GM19397 (cell line): ENCODE data around the gene AWAT2.

Experiments
- ATAC-seq: cut with Tn5 transposase; IDR thresholded peaks from one replicate; pipeline ENCODE4 v1.9.1; 2021; ENCODE audit warnings: mild to moderate bottlenecking, moderate library complexity; ENCODE audit not compliant: unreplicated experiment

AWAT2 gene

DNA sequence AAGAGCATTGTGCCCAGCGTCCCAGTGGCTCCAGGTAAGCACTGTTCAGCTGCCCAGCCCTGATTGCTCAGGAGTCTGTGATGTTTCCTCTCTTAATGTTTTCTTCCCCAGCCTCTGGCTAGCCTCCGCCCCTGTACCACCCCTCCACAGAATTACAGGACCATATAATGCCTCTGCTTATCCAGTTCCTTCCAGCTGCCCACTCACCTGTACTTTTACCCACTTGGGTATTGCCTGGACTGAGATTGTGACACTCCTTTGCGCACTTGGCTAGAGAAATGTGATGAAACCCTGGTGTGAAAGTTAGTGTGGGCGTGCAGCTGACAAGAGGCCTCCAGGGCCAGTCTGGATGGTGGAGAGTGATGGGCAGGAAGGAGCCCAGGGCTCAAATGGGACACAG lies at the start of gene AWAT2:
Gene AWAT2 (minus strand): TSS at position 14 of the 400 bp plus-strand sequence. CDS start 6 bp downstream, at position 8.
- ATAC-seq, result no peak

DNA sequence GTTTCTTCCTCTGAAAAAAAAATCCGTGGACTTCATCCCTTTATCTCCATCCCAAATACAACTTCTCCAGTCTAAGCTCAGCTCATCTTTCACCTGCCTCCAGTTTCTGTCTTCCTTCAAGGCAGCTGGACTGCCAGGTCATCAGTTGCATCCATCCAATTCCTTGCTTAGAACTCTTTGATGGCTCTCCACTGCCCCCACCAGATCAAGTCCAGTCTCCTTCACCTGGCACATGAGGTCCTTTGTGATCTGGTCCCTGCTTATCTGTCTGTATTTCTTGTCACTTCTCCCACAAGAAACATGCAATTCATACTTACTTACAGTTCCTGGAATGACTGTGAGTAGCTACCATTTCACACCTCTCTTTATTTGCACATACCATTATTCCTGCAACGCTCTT lies 46.3 kb upstream of the AWAT2 start:
- no peak for ATAC-seq

DNA sequence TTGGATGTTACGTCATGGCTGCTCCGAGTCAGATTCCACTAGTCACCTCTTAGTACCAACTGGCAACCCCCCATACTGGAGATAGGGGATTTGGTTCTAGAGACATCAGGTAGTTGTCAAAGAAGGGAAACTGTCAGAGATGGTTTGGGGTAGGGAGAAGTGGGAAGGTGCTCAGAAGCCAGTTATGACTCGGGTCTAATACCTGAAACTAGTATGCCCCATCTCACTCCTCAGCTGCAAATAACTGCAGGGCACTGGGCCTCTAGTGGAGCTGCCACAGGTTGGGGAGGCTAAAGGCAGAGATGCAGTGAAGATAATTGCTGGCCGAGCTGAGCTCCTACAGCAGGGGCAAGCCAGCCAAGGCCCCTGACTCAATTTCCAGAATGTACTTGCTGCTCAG lies 42.5 kb upstream of the AWAT2 start:
- ATAC-seq, result no peak

GRCh38 chrX:70089604-70090297 lies 40.0 kb upstream of the AWAT2 start:
- ATAC-seq, result no peak

DNA sequence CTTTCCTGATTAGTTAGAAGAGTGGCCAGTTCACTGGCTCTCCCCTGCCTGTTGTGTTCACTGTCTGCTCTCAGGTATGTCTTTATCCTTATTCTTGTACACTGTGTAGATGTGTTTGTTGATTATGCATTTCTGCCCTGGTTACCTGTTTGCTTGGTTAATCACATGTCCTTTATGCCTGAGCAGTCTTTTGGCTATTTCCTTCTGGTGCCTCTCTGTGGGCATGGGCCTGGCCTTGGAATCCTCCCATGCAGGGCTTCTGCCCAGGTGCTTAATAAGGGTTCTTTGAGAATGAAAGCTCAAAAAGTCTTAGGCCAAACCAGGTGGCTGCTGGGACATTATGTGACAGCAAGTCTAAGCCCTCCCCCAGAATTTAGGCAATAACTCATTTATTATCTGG lies 39.0 kb upstream of the AWAT2 start:
- ATAC-seq, result no peak

DNA sequence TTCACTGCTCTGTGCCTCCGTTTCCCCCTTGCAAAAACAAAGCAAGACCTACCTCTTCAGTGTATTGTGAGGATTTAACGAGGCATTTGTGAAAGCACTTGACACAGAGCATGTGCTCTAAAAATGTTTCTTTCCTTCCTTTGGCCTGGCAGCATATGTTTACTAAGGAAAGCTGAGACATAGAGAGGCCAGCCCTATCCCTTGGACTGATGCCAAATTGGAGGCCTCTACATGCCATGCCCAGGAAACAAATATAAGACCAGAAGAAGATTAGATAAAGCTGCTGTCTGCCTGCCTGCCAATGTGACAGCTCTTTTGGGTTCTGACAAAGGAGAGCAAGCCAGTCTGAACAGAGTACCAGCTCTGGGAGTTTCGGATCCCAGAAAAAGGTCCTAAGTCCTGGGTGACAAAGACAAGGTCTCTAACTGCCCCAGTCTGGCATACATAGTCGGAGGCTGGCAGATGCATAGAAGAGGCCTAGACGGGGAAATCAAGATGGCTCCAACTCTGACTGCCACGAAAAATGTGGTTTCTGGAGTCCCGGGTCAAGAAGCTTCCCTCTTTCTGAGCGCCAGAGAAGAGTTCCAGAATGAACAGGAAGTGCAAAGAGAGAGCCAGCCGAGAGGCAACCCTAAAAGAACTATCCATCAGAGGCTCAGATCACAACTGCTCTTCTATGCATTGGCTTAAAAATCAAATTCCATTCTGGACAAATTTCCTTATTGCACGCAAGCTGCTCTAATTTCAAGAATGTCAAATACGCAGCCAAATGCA lies 38.3 kb upstream of the AWAT2 start:
- no peak for ATAC-seq

GRCh38 chrX:70084592-70085240 lies 35.0 kb upstream of the AWAT2 start:
- ATAC-seq, result no peak

DNA sequence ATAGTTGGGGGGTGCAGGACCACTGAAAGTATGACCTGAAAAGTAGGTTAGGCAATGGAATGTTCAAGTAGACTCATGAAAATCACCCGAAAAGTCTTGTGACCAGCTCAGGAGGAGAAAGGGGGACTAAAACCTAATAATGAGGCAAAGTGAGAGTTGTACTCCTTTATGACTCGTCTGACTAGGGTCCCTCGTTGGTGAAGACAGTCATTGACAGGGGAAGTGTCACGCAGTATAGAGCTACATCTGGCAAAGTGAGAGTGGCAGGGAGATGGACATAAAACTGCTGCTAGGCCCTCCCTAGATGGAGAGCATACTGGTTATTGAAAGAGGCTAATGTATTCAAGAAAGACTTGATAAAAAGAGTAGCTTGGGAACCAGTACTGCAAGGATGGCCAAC lies 33.0 kb upstream of the AWAT2 start:
- ATAC-seq, result no peak

GRCh38 chrX:70079870-70080269 lies 30.1 kb upstream of the AWAT2 start:
- no peak for ATAC-seq

GRCh38 chrX:70079297-70079696 lies 29.6 kb upstream of the AWAT2 start:
- ATAC-seq, result no peak

DNA sequence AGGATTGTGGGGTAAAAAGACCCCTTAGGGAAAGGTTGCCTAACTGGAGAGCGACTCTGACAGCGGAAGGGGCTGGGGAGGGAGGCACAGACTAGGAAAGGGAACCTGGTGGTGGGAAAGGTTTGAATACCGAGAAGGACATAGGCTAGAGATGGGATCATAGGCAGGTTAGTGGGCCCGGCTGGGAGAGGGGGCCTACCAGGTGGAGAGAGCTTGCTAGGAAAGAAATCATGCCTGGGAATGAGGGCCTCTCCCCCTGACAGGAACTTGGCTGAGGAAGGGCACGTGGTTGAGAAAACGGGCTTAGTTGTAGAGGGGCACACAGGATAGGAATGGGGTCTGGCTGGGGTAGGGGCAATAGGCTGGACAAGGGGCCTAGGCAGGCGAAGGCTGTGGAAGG lies 16.9 kb upstream of the AWAT2 start:
- no peak for ATAC-seq

- ATAC-seq, result no peak
These were observed 13.3 kb upstream of the AWAT2 start for GRCh38 chrX:70062961-70063550.

DNA sequence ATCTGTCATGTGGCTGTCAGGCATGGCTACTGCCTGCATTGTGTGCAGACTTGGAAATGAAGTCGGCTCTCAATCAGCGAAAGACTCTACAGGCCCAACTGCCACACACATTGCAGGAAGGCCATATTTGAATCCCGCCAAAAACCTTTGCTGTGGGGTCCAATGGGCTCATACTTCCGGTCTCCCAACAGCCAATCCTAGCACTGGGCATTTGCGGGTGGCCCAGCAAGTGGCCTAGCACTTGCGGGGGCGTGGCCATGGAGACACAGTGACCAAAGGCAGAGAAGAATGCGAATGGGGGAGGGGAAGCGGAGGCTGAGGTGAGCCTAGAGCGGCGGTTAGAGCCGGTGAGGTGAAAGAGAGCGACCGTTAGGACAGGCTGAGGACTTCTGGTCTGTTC lies 12.3 kb upstream of the AWAT2 start, which contains the start of gene OTUD6A:
Gene OTUD6A (plus strand): TSS at position 382 of the 400 bp plus-strand sequence. CDS start 68 bp downstream, outside the sequence.
- ATAC-seq, result no peak

DNA sequence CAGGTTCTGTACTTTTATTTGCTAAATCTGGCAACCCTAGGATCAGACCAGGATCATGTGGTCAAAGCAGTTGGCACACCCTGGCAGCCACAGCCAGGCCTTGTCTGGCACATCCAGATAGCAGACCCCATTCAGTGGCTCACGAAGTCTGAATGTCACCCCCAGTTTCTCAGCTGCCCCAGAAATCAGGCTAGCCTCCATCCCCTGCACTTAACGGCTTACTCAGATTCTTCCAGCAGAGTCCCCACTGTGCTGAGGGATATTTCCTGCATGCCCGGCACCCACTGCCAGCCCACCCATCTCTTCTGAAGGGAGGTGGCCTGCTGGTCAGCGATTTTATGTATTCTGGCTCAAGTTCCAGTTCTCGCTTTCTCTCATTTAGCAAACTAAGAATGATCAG lies 4.7 kb upstream of the AWAT2 start:
- no peak for ATAC-seq

- ATAC-seq, result no peak
These were observed 3.3 kb upstream of the AWAT2 start for GRCh38 chrX:70052895-70053615.

DNA sequence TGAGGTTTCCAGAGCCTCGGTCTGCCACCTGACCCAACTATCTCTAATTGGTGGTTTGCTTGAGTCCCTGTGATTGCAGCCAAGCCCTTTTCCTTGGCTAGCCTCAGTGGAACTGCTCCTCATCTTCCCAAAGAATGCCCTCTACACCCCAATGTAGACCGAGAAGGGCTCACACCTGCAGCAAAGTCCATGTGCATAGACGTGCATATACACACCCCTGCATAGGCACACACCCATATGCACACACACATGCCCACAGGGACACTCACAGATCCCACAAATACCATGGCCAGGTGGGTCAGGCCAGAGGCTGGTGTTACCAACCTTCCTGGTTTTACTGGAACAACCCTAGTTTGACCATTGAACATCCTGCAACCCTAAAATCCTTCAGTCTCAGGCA lies 332 bp downstream of the AWAT2 start:
- ATAC-seq, result no peak

DNA sequence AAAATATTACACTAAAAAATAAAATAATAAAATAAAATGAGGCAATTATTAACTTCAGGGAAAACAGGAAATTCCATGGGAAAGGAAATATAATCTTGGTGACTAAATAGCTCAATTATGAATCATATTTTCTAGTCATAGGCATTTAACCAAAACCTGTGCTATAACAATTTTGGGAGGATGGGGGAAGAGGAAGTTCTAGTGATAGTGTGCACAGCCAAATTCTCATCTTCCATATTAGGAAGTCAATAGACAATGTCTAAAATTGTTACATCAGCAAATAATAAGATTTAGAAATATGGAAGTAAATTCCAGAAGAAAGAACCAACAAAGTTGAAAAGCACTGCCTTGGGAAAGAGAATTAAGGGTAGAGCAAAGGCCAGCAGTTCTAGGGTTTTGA lies 2.8 kb downstream of the AWAT2 start:
- no peak for ATAC-seq

- ATAC-seq, result no peak
These were observed 5.0 kb downstream of the AWAT2 start for GRCh38 chrX:70044541-70045245.

DNA sequence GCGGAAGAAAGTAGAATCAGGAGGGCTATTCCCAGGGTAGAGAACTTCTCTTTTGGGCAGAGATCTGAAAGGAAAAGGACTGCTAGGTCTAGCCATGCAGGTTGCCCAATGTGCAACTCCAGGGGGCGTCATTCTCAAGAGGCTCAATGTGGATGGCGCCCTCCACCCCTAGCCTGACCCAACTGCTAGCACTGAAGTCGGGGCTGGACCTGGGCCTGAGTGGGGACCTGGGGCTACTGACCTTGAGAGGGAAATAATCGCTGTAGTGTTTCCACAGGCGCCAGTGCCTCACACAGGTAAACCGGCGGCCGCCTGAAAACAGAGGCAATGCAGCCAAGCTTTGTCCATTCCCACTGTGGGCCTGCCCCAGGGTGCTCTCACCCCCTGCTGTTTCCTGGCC lies 6.1 kb downstream of the AWAT2 start:
- no peak for ATAC-seq
